ENCODE results near the gene IRAG1.

IRAG1 gene

DNA sequence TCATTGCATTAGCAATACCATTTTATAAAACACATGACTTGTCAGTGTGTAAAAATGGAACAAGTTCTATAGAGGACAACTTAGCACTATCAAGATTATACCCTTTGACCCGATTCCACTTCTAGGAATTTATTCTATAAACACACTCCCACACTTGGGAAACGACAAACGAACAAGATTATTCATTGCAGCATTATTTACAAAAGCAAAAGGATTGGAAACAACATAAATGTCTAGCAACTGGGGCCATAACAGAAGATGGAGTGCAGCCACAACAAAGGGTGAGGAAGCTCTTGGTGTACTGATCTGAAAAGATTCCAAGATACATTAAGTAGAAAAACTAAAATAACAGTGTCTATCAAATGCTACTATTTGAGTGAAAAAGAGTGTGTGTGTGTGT, 2.3 kb upstream of the IRAG1 start:
- no peak for TF ChIP-seq TAF1 (IDR thresholded peaks at IDR 0.05; ENCODE audit: borderline replicate concordance, insufficient read depth, low read length)
- TF ChIP-seq, protein P1, sequence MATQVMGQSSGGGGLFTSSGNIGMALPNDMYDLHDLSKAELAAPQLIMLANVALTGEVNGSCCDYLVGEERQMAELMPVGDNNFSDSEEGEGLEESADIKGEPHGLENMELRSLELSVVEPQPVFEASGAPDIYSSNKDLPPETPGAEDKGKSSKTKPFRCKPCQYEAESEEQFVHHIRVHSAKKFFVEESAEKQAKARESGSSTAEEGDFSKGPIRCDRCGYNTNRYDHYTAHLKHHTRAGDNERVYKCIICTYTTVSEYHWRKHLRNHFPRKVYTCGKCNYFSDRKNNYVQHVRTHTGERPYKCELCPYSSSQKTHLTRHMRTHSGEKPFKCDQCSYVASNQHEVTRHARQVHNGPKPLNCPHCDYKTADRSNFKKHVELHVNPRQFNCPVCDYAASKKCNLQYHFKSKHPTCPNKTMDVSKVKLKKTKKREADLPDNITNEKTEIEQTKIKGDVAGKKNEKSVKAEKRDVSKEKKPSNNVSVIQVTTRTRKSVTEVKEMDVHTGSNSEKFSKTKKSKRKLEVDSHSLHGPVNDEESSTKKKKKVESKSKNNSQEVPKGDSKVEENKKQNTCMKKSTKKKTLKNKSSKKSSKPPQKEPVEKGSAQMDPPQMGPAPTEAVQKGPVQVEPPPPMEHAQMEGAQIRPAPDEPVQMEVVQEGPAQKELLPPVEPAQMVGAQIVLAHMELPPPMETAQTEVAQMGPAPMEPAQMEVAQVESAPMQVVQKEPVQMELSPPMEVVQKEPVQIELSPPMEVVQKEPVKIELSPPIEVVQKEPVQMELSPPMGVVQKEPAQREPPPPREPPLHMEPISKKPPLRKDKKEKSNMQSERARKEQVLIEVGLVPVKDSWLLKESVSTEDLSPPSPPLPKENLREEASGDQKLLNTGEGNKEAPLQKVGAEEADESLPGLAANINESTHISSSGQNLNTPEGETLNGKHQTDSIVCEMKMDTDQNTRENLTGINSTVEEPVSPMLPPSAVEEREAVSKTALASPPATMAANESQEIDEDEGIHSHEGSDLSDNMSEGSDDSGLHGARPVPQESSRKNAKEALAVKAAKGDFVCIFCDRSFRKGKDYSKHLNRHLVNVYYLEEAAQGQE (IDR thresholded peaks at IDR 0.05; ENCODE audit: insufficient read depth in 1 of 2, low read depth in 2 of 2, low read length in 2 of 2): no peak
- TF ChIP-seq FOXP2 (optimal IDR thresholded peaks at IDR 0.05; ENCODE audit: borderline replicate concordance, extremely low read depth, extremely low read length, insufficient read depth): no peak
- TF ChIP-seq POLR2AphosphoS5 (IDR thresholded peaks at IDR 0.05; ENCODE audit: low read depth, low read length): no peak
- no peak for TF ChIP-seq SIN3A (IDR thresholded peaks at IDR 0.05; ENCODE audit: borderline replicate concordance, insufficient read depth, low read length)

DNA sequence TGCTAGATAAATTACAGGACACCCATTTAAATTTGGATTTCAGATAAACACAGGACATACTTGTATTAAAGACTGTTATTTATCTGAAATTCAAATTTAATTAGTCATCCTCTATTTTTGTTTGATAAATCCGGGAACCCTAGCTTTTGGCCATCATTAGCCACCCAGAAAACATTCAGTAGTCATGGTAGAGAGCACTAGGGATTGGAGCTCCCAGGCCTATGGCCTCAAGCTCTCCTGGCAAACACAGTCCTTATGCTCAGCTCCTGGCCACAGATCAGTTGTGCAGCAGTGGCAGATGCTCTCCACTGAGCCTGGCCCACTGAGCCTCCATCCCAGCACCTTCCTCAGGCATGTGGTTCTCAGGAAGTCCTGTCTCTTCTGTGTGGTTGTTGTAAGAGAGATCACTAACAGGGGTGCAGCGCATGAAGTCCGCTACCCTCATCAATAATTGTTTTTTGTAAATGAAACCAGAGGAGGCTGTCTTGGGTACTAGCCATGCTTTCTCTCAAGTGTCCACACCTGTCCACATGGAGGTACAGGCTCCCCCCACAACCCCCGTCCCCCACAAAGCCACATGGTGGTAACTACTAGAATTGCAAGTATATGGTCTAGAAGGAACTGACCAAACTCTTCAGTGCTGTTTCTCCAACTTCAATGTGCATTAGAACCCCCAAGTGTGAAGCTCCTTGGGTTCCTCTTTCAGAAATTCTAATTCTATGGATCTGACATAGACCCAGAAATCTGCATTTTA, 1.1 kb upstream of the IRAG1 start:
- TF ChIP-seq, protein P1 (IDR thresholded peaks at IDR 0.05; ENCODE audit: insufficient read depth in 1 of 2, low read depth in 2 of 2, low read length in 2 of 2): no peak
- TF ChIP-seq FOXP2 (optimal IDR thresholded peaks at IDR 0.05; ENCODE audit: borderline replicate concordance, extremely low read depth, extremely low read length, insufficient read depth): no peak
- no peak for TF ChIP-seq POLR2AphosphoS5 (IDR thresholded peaks at IDR 0.05; ENCODE audit: low read depth, low read length)
- TF ChIP-seq SIN3A (IDR thresholded peaks at IDR 0.05; ENCODE audit: borderline replicate concordance, insufficient read depth, low read length): no peak
- TF ChIP-seq TAF1 (IDR thresholded peaks at IDR 0.05; ENCODE audit: borderline replicate concordance, insufficient read depth, low read length): no peak

DNA sequence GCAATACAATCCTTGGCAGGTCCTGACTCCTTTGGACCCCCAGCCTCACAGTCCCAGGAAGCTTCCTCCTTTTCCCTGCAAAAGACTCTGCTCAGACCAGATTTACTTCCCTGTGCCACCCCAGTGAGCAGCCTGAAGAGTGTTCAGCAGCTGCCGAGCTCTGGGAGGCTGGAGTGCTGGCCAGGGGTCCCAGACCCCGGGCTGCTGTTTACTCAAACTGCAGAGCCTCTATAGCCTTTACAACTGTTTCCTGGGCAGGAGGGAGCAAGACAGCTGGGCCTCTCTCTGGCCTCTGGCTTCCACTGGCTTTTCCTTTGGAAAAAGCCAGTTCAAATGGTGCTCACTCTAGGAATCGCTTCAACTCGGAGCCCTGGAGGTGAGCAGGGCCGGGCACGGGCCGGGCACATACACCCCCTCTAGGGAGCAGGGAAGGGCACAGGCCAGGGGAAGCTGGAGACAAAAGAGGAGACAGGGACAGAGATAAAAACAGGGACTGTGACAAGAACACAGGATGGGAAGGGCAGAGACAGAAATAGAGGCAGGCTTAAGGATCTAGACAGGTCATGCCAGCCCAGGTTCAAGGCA, 932 bp downstream of the IRAG1 start:
- TF ChIP-seq SIN3A (IDR thresholded peaks at IDR 0.05; ENCODE audit: borderline replicate concordance, insufficient read depth, low read length) (no peak), TAF1 (IDR thresholded peaks at IDR 0.05; ENCODE audit: borderline replicate concordance, insufficient read depth, low read length) (no peak), FOXP2 (optimal IDR thresholded peaks at IDR 0.05; ENCODE audit: borderline replicate concordance, extremely low read depth, extremely low read length, insufficient read depth) (no peak)
- TF ChIP-seq, protein P1 (IDR thresholded peaks at IDR 0.05; ENCODE audit: insufficient read depth in 1 of 2, low read depth in 2 of 2, low read length in 2 of 2): no peak

DNA sequence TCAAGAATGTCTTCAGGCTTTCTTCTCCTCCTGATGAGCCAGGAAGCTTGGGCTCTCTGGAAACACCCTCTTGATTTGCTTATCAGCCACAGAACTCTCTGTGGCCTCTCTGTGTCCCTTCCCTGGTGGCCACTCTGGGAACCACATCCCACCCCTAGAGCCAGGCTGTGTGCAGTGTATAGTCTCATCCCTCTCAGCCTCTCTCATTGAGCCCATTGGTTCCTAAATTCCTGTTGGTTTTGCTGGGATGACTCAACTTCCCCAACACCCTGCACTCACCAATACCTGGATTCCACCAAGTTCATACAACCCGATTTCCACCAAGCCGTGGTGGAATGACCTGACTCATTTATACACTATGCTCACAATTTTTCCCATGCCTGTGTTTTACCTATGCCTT, 5.2 kb downstream of the IRAG1 start:
- TF ChIP-seq, protein P1 (IDR thresholded peaks at IDR 0.05; ENCODE audit: insufficient read depth in 1 of 2, low read depth in 2 of 2, low read length in 2 of 2): no peak
- TF ChIP-seq SIN3A (IDR thresholded peaks at IDR 0.05; ENCODE audit: borderline replicate concordance, insufficient read depth, low read length) (no peak), POLR2AphosphoS5 (IDR thresholded peaks at IDR 0.05; ENCODE audit: low read depth, low read length) (no peak), FOXP2 (optimal IDR thresholded peaks at IDR 0.05; ENCODE audit: borderline replicate concordance, extremely low read depth, extremely low read length, insufficient read depth) (no peak), TAF1 (IDR thresholded peaks at IDR 0.05; ENCODE audit: borderline replicate concordance, insufficient read depth, low read length) (no peak)
